ENCODE results near the gene SLF2.

SLF2 gene

DNA sequence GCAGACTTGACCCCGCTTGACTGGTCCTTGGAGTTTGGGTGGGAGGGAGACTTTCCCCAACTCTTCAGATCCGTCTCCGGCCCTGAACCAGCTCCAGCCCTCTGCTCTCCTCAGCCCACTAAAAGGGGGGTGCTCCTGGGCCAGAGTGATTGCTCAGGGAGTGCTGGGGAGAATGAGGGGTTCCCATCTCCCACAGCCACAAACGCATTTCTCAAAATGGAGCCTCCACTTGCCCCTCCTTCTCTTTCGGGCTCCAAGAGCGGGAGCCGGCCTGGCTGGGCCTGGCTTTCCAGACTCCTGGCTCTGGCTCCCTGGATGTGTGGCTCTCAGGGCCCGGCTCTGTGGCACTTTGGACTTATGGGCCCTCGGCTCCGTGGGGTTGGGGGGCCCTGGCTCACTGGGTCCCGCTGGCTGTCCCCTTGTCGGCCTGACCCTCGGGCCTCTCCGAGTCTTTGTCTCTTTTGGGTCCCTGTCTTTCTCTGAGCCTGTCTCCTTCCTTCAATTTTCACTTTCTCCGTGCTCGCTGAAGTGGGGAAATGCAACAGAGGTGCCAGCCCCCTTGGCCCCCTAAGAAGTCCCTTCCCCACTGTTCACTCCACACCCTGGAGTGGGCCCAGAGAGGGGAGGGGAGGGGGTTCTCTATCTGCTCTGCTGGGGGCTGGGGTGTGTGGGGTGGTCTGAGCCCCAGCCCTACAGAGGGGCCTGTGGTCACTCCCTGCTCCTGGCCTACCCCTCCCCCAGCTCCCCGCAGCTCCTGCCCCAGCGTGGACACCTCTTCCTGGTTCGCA lies 87.6 kb downstream of the SLF2 start:
- TF ChIP-seq, protein P1, sequence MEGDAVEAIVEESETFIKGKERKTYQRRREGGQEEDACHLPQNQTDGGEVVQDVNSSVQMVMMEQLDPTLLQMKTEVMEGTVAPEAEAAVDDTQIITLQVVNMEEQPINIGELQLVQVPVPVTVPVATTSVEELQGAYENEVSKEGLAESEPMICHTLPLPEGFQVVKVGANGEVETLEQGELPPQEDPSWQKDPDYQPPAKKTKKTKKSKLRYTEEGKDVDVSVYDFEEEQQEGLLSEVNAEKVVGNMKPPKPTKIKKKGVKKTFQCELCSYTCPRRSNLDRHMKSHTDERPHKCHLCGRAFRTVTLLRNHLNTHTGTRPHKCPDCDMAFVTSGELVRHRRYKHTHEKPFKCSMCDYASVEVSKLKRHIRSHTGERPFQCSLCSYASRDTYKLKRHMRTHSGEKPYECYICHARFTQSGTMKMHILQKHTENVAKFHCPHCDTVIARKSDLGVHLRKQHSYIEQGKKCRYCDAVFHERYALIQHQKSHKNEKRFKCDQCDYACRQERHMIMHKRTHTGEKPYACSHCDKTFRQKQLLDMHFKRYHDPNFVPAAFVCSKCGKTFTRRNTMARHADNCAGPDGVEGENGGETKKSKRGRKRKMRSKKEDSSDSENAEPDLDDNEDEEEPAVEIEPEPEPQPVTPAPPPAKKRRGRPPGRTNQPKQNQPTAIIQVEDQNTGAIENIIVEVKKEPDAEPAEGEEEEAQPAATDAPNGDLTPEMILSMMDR (IDR thresholded peaks at IDR 0.05) = no peak
- Histone ChIP-seq H3K27me3 (no peaks in the 10 kb centered on the region), H3K4me1 (peaks cover 0 to 56% (median 42%) of the 10 kb centered on the region in 4 donors), H3K9me3 (no peaks in the 10 kb centered on the region), H3K36me3 (peaks cover 20 to 30% (median 28%) of the 10 kb centered on the region in 3 donors), H3K27ac (peak overlapping the region; percentile 99 to 100), H3K4me3 (peak overlapping the region; percentile 73 to 79)
- intact Hi-C loops (cut with DNase I; ENCODE audit: low total_unique reads) = no loop called here
- DNase-seq = no peak

DNA sequence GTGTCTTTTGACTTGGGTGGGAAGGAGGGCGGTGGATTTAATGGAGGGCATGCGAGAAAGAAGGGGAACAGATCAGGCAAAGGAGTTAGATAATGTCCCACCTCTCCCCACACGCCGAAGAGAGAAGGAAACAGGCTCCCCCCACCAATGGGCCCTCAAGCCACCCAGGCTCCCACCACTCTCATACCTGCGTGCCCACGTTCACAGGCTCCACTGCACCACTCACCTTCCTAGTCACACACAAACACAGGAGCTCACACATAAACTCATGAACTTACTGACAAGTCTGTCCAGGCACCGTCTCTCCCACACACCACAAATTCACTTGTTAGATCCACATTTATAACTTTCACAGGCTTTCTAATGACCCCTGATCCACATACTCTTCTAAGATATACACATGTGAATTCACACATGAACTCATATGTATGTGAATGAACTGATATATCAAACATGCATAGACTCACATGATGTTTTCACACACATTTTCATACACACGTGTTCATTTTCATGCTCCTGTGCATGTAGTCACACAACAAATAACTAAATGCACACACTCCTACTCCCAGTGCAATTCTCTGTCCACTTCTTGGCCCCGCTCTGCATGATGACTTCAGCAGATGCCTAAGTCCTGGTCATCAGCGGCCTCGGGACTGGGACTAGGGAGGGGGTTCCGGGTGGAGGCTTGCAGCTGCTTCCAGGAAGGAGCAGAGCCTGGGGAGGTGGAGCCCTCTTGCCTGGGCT lies 88.3 kb downstream of the SLF2 start:
- no peaks in the 10 kb centered on the region for H3K9me3 ChIP-seq
- TF ChIP-seq, protein P1 (IDR thresholded peaks at IDR 0.05) = no peak
- DNase-seq = peak; percentile 96 to 97
- peaks cover 0 to 55% (median 42%) of the 10 kb centered on the region in 4 donors for H3K4me1 ChIP-seq
- H3K4me3 ChIP-seq = peak overlapping the region; percentile 73 to 79
- intact Hi-C loops (cut with DNase I; ENCODE audit: low total_unique reads) = no loop called here
- peaks cover 27 to 37% (median 36%) of the 10 kb centered on the region in 3 donors for H3K36me3 ChIP-seq
- no peaks in the 10 kb centered on the region for H3K27me3 ChIP-seq
- peak overlapping the region; percentile 99 to 100 for H3K27ac ChIP-seq

DNA sequence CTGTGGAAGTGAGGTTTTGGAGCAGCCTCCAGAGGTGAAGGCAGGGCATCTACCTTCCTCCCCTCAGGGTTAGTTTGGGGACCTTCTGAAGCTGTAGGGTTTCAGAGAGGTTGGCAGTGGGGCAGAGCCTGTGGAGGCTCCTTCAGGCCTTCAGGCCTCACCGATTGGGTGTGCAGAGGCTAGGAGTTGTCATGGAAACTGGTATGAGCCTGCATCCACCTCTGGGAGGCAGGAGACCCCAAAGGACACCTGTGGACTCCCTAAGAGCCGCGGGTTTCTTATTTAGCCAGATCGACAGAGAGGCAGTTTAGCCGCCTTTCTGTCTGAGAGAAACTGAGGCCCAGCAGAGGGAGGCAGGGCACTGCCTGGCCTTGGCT lies 88.9 kb downstream of the SLF2 start:
- H3K27ac ChIP-seq = peak overlapping the region; percentile 99 to 100
- H3K4me3 ChIP-seq = peak overlapping the region; percentile 73 to 79
- H3K27me3 ChIP-seq = no peaks in the 10 kb centered on the region
- TF ChIP-seq, protein P1 (IDR thresholded peaks at IDR 0.05) = no peak
- H3K4me1 ChIP-seq = peaks cover 0 to 50% (median 37%) of the 10 kb centered on the region in 4 donors
- peaks cover 33 to 43% (median 41%) of the 10 kb centered on the region in 3 donors for H3K36me3 ChIP-seq
- no peaks in the 10 kb centered on the region for H3K9me3 ChIP-seq
- DNase-seq = no peak
- intact Hi-C loops (cut with DNase I; ENCODE audit: low total_unique reads) = no loop called here

DNA sequence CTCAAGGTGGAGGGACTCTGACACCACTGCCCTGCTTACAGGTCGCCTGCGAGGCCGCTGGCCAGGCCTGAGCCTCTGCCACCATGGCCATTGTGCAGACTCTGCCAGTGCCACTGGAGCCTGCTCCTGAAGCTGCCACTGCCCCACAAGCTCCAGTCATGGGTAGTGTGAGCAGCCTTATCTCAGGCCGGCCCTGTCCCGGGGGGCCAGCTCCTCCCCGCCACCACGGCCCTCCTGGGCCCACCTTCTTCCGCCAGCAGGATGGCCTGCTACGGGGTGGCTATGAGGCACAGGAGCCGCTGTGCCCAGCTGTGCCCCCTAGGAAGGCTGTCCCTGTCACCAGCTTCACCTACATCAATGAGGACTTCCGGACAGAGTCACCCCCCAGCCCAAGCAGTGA lies 89.7 kb downstream of the SLF2 start:
- Histone ChIP-seq H3K27ac (peak overlapping the region; percentile 99 to 100), H3K4me1 (peaks cover 0 to 47% (median 37%) of the 10 kb centered on the region in 4 donors), H3K4me3 (peak overlapping the region in 1 of 2 donors; percentile 73), H3K36me3 (peaks cover 41 to 51% (median 45%) of the 10 kb centered on the region in 3 donors), H3K9me3 (no peaks in the 10 kb centered on the region), H3K27me3 (no peaks in the 10 kb centered on the region)
- intact Hi-C loops (cut with DNase I; ENCODE audit: low total_unique reads) = no loop called here
- TF ChIP-seq, protein P1 (IDR thresholded peaks at IDR 0.05) = no peak
- no peak for DNase-seq

DNA sequence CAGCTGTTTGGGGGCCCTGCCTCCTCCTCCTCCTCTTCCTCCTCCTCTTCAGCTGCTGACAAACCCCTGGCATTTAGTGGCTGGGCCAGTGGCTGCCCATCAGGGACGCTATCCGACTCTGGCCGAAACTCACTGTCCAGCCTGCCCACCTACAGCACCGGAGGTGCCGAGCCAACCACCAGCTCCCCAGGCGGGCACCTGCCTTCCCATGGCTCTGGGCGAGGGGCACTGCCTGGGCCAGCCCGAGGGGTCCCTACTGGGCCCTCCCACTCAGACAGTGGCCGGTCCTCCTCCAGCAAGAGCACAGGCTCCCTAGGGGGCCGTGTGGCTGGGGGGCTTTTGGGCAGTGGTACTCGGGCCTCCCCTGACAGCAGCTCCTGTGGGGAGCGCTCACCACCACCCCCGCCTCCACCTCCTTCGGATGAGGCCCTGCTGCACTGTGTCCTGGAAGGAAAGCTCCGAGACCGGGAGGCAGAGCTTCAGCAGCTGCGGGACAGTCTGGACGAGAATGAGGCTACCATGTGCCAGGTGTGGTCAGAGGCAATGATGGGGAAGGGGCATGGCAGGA lies 91.0 kb downstream of the SLF2 start:
- no peak for DNase-seq
- Histone ChIP-seq H3K9me3 (no peaks in the 10 kb centered on the region), H3K27ac (peak overlapping the region; percentile 99 to 100), H3K4me3 (no peak overlapping the region), H3K27me3 (no peaks in the 10 kb centered on the region), H3K4me1 (peaks cover 0 to 48% (median 39%) of the 10 kb centered on the region in 4 donors), H3K36me3 (peaks cover 42 to 52% (median 45%) of the 10 kb centered on the region in 3 donors)
- intact Hi-C loops (cut with DNase I; ENCODE audit: low total_unique reads) = no loop called here
- TF ChIP-seq, protein P1 (IDR thresholded peaks at IDR 0.05) = no peak

Data from tibial artery (tissue), 4 donors.